ENCODE results near the gene PRR30. TPM values are rescaled to one million over a fixed set of nuclear protein-coding genes. Genes with fewer than 3 reads are reported as not detected.
A peak's percentile ranks its signal among the peaks of the same experiment; 100 is the strongest.

Gene PRR30
- total and polyA plus RNA-seq, 2 donors from 2014 or later = not detected

DNA sequence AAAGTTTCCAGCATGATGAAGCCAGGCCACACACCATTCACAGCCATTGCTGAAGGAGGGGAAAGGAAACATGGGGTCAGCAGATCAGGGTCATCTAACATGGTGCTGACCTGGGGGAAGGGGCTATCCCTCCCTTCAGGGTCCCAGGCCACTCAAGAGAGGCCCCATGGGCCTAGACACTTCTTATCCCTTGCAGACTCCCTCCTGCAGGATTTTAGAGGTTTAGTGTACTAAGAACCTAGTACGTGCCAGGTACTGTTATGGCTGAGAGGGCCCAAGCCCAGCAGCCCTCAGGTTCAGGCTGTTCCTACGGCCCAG, 43.8 kb downstream of the PRR30 start:
- no peak overlapping the region for H3K4me3 ChIP-seq (ENCODE audit: low read length in 3 of 3)
- DNase-seq (no peak), FAIRE-seq (no peak)
- H3K4me1 ChIP-seq (ENCODE audit: control insufficient read depth in 2 of 3, insufficient read depth in 2 of 3, low read depth in 1 of 3, low read length in 3 of 3) = peaks cover 0 to 28% (median 12%) of the 10 kb centered on the region in 3 donors
- no peaks in the 10 kb centered on the region for H3K9me3 ChIP-seq (ENCODE audit: control insufficient read depth in 2 of 3, insufficient read depth in 1 of 3, low read length in 3 of 3)
- intact Hi-C loops (cut with DNase I) = loop anchor here (10.0 kb wide), 1 partner anchor 209 kb away; the partner anchor contains the start of gene UCN
- no peak overlapping the region for H3K9ac ChIP-seq (ENCODE audit: low read length in 3 of 3)
- TF ChIP-seq, protein P1, sequence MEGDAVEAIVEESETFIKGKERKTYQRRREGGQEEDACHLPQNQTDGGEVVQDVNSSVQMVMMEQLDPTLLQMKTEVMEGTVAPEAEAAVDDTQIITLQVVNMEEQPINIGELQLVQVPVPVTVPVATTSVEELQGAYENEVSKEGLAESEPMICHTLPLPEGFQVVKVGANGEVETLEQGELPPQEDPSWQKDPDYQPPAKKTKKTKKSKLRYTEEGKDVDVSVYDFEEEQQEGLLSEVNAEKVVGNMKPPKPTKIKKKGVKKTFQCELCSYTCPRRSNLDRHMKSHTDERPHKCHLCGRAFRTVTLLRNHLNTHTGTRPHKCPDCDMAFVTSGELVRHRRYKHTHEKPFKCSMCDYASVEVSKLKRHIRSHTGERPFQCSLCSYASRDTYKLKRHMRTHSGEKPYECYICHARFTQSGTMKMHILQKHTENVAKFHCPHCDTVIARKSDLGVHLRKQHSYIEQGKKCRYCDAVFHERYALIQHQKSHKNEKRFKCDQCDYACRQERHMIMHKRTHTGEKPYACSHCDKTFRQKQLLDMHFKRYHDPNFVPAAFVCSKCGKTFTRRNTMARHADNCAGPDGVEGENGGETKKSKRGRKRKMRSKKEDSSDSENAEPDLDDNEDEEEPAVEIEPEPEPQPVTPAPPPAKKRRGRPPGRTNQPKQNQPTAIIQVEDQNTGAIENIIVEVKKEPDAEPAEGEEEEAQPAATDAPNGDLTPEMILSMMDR (IDR thresholded peaks at IDR 0.05; ENCODE audit: borderline replicate concordance, extremely low read depth, insufficient read depth) = no peak
- peaks cover 0 to 11% (median 2%) of the 10 kb centered on the region in 3 donors for H3K36me3 ChIP-seq (ENCODE audit: control insufficient read depth in 2 of 3, insufficient read depth in 3 of 3, low read length in 3 of 3)
- H3K27ac ChIP-seq (ENCODE audit: low read depth in 2 of 2, low read length in 2 of 2) = peak overlapping the region; percentile 16 to 26
- H3K27me3 ChIP-seq (ENCODE audit: control insufficient read depth, insufficient read depth, low read length) = no peaks in the 10 kb centered on the region

DNA sequence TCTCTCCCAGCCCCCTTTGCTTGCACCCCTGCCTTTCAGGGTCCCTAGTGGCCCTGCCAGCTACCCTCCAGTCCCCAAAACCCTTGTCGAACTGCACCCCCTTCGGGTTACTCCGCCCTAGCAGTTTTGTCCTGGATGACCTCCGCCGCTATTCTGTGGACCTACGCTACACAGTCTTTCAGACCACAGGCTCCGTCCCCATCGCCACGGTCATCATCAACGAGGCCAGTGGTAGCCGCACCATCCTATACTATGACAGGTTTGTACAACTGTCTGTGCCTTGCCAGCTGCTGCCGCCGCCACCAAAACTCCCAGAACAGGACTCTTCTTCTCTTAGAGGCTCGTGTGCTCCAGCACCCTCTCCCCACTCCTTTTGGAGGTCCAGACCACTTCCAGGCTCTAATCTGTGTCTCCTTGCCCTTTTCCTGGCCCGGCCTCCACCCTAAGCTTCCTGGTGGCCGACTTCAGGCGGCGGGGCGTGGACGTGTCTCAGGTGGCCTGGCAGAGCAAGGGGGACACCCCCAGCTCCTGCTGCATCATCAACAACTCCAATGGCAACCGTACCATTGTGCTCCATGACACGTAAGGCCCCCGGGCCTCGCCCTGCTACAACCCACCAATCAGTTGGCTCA, 44.7 kb downstream of the PRR30 start:
- peak overlapping the region; percentile 16 to 53 for H3K27ac ChIP-seq (ENCODE audit: low read depth in 2 of 2, low read length in 2 of 2)
- H3K4me1 ChIP-seq (ENCODE audit: control insufficient read depth in 2 of 3, insufficient read depth in 2 of 3, low read depth in 1 of 3, low read length in 3 of 3) = peaks cover 0 to 28% (median 12%) of the 10 kb centered on the region in 3 donors
- TF ChIP-seq, protein P1 (IDR thresholded peaks at IDR 0.05; ENCODE audit: borderline replicate concordance, extremely low read depth, insufficient read depth) = no peak
- H3K36me3 ChIP-seq (ENCODE audit: control insufficient read depth in 2 of 3, insufficient read depth in 3 of 3, low read length in 3 of 3) = peaks cover 0 to 8% (median 2%) of the 10 kb centered on the region in 3 donors
- H3K9ac ChIP-seq (ENCODE audit: low read length in 3 of 3) = no peak overlapping the region
- FAIRE-seq (no peak), DNase-seq (peak in 1 of 5 donors; percentile 55)
- no peaks in the 10 kb centered on the region for H3K27me3 ChIP-seq (ENCODE audit: control insufficient read depth, insufficient read depth, low read length)
- H3K4me3 ChIP-seq (ENCODE audit: low read length in 3 of 3) = peak overlapping the region in 1 of 3 donors; percentile 44
- no peaks in the 10 kb centered on the region for H3K9me3 ChIP-seq (ENCODE audit: control insufficient read depth in 2 of 3, insufficient read depth in 1 of 3, low read length in 3 of 3)
- intact Hi-C loops (cut with DNase I) = loop anchor here (10.0 kb wide), 1 partner anchor 210 kb away; the partner anchor contains the start of gene UCN

DNA sequence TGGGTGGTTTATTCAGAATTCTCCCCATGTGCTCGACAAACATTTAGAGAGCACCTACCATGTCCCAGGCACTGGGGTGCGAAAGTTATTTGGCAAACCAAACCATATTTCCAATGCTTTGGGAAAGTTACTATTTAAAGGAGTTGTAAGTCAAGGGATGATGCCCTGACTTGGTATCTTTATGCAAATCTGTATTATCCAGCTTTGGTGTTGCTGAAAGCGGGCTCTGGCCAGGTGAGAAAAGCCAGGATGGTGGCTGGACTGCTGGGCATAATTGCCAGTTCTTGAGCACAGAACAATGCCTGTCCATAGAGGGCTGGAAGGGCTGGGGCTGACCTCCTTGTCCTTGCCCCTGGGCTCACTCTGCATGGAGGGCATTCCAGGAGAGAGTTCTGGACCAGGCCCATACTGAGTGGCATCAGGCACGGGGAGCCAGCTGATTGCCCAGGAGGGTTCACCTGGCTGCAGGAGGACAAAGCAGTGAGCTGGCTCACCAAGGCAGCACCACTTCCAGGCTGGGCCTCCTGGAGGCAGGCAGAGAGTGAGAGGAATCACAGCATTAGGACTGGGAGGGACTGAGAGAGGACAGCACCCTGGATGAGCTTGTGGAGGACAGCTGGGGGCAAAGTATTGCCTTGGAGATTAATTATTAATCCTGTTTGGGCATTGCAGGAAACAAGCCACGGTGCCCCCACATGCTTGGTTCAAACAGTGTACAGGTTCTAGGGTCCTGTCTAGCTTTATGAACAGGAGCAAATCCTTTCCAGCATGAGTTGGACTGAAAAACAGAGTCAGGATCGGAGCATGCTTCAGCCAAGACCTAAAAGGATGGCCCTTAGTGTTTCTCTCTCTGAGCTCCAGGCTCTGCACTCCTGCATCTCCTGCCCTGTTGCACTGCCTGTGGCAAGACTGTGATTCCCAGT, 45.5 kb downstream of the PRR30 start:
- Histone ChIP-seq H3K36me3 (ENCODE audit: control insufficient read depth in 2 of 3, insufficient read depth in 3 of 3, low read length in 3 of 3) (peaks cover 0 to 2% (median 0%) of the 10 kb centered on the region in 3 donors), H3K4me1 (ENCODE audit: control insufficient read depth in 2 of 3, insufficient read depth in 2 of 3, low read depth in 1 of 3, low read length in 3 of 3) (peaks cover 0 to 28% (median 12%) of the 10 kb centered on the region in 3 donors), H3K9me3 (ENCODE audit: control insufficient read depth in 2 of 3, insufficient read depth in 1 of 3, low read length in 3 of 3) (no peaks in the 10 kb centered on the region), H3K27me3 (ENCODE audit: control insufficient read depth, insufficient read depth, low read length) (no peaks in the 10 kb centered on the region), H3K9ac (ENCODE audit: low read length in 3 of 3) (no peak overlapping the region), H3K27ac (ENCODE audit: low read depth in 2 of 2, low read length in 2 of 2) (peak overlapping the region; percentile 53 to 79), H3K4me3 (ENCODE audit: low read length in 3 of 3) (peak overlapping the region in 1 of 3 donors; percentile 44)
- TF ChIP-seq, protein P1 (IDR thresholded peaks at IDR 0.05; ENCODE audit: borderline replicate concordance, extremely low read depth, insufficient read depth) = no peak
- DNase-seq (peak in 1 of 5 donors; percentile 35), FAIRE-seq (no peak)
- intact Hi-C loops (cut with DNase I) = loop anchor here (10.0 kb wide), 1 partner anchor 211 kb away; the partner anchor contains the start of gene UCN
